ENCODE results near the gene GBGT1.
"Not testable (repeated sequence)": the region's sequence is repeated elsewhere in the genome, so short reads cannot be mapped to it uniquely, and the experiment has no call there.

Gene GBGT1

GRCh38 chr9:133181561-133181960 is 17.8 kb upstream of the GBGT1 start:
- Histone ChIP-seq H3K36me3 (no peaks in the 10 kb centered on the region), H3K27ac (no peak overlapping the region), H3K4me3 (ENCODE audit: low read depth, low read length) (no peak overlapping the region), H3K27me3 (ENCODE audit: insufficient read depth, low read depth, severe bottlenecking) (peaks cover 3% of the 10 kb centered on the region), H3K9me3 (ENCODE audit: severe bottlenecking) (no peaks in the 10 kb centered on the region)
- DNase-seq = no peak
- TF ChIP-seq, protein P1, sequence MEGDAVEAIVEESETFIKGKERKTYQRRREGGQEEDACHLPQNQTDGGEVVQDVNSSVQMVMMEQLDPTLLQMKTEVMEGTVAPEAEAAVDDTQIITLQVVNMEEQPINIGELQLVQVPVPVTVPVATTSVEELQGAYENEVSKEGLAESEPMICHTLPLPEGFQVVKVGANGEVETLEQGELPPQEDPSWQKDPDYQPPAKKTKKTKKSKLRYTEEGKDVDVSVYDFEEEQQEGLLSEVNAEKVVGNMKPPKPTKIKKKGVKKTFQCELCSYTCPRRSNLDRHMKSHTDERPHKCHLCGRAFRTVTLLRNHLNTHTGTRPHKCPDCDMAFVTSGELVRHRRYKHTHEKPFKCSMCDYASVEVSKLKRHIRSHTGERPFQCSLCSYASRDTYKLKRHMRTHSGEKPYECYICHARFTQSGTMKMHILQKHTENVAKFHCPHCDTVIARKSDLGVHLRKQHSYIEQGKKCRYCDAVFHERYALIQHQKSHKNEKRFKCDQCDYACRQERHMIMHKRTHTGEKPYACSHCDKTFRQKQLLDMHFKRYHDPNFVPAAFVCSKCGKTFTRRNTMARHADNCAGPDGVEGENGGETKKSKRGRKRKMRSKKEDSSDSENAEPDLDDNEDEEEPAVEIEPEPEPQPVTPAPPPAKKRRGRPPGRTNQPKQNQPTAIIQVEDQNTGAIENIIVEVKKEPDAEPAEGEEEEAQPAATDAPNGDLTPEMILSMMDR (IDR thresholded peaks at IDR 0.05; ENCODE audit: low read depth, low read length) = no peak

DNA sequence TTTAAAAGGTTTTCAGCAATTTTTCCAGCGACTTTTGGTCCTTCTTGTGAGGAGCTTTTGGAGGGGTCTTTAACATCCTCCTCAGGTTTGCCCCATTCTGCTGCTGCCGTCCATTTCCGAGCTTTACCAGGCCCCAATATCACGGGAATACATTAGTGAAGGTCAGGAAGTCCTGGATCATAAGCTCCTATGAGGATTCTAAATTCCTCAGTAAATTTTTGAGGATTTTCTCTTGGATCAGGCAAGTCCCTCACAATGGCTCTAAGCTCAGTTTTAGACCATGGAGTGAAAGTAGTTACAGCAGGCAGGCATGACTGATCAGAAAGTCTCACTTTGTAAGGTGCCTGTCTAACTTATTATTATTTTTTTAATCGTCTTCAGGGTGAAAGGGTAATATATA is 17.2 kb upstream of the GBGT1 start:
- no peak overlapping the region for H3K27ac ChIP-seq
- TF ChIP-seq, protein P1 (IDR thresholded peaks at IDR 0.05; ENCODE audit: low read depth, low read length) = no peak
- H3K4me3 ChIP-seq (ENCODE audit: low read depth, low read length) = no peak overlapping the region

GRCh38 chr9:133173056-133173455 is 9.3 kb upstream of the GBGT1 start:
- TF ChIP-seq, protein P1 (IDR thresholded peaks at IDR 0.05; ENCODE audit: low read depth, low read length) = no peak
- no peak for DNase-seq

More for the DNA sequence above, 17.2 kb upstream of the GBGT1 start:
- peaks cover 3% of the 10 kb centered on the region for H3K27me3 ChIP-seq (ENCODE audit: insufficient read depth, low read depth, severe bottlenecking)
- H3K36me3 ChIP-seq = no peaks in the 10 kb centered on the region
- DNase-seq = no peak
- H3K9me3 ChIP-seq (ENCODE audit: severe bottlenecking) = no peaks in the 10 kb centered on the region

GRCh38 chr9:133171161-133171961 is 7.6 kb upstream of the GBGT1 start:
- Histone ChIP-seq H3K36me3 (no peaks in the 10 kb centered on the region), H3K4me3 (ENCODE audit: low read depth, low read length) (no peak overlapping the region), H3K27ac (no peak overlapping the region), H3K9me3 (ENCODE audit: severe bottlenecking) (no peaks in the 10 kb centered on the region), H3K27me3 (ENCODE audit: insufficient read depth, low read depth, severe bottlenecking) (no peaks in the 10 kb centered on the region)
- DNase-seq = no peak
- TF ChIP-seq, protein P1 (IDR thresholded peaks at IDR 0.05; ENCODE audit: low read depth, low read length) = no peak

More at GRCh38 chr9:133173056-133173455, 9.3 kb upstream of the GBGT1 start:
- Histone ChIP-seq H3K4me3 (ENCODE audit: low read depth, low read length) (no peak overlapping the region), H3K9me3 (ENCODE audit: severe bottlenecking) (no peaks in the 10 kb centered on the region), H3K27ac (no peak overlapping the region), H3K27me3 (ENCODE audit: insufficient read depth, low read depth, severe bottlenecking) (no peaks in the 10 kb centered on the region), H3K36me3 (no peaks in the 10 kb centered on the region)

DNA sequence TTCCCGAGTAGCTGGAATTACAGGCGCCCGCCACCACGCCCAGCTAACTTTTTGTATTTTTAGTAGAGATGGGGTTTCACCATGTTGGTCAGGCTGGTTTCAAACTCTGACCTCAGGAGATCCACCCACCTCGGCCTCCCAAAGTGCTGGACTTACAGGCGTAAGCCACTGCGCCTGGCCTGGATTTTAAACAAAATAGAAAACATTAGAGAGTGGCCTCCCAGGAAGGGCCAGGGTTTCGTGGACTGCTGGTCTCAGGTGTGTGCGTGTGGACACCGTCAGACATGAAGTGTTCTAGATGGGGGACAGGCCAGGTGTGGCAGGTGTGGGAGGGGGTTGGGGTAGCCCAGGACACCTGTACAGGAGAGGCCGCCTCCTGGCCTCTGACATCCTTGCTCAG is 7.0 kb upstream of the GBGT1 start:
- DNase-seq = no peak
- H3K27ac ChIP-seq = no peak overlapping the region
- H3K27me3 ChIP-seq (ENCODE audit: insufficient read depth, low read depth, severe bottlenecking) = no peaks in the 10 kb centered on the region
- no peaks in the 10 kb centered on the region for H3K36me3 ChIP-seq
- no peaks in the 10 kb centered on the region for H3K9me3 ChIP-seq (ENCODE audit: severe bottlenecking)
- H3K4me3 ChIP-seq (ENCODE audit: low read depth, low read length) = no peak overlapping the region
- TF ChIP-seq, protein P1 (IDR thresholded peaks at IDR 0.05; ENCODE audit: low read depth, low read length) = no peak

- H3K27ac ChIP-seq; DNase-seq; H3K9me3 ChIP-seq (ENCODE audit: severe bottlenecking); H3K27me3 ChIP-seq (ENCODE audit: insufficient read depth, low read depth, severe bottlenecking); H3K36me3 ChIP-seq; H3K4me3 ChIP-seq (ENCODE audit: low read depth, low read length): not testable (repeated sequence)
Measured at GRCh38 chr9:133169687-133170086, 6.0 kb upstream of the GBGT1 start.

Data from WERI-Rb-1 (cell line).